MM.1S (cell line): ENCODE measurements around the gene MEFV.

ENCODE experiments used
- DNase-seq: peaks from one replicate; pipeline ENCODE4 v3.0.0-alpha.2; 2015
- H2AFZ ChIP-seq: fragments of 300-600 bp; sonication (generic); 2 replicates; pipeline ENCODE4 v1.6.0; 2016; ENCODE audit warnings: antibody characterized with exemption, low read length
- H3F3A ChIP-seq: fragments of 300-600 bp; sonication (generic); 2 replicates; pipeline ENCODE4 v1.6.1; 2016; ENCODE audit warnings: mild to moderate bottlenecking, antibody characterized with exemption, low read length, moderate library complexity, mixed read lengths; ENCODE audit not compliant: insufficient read depth
- H3K27ac ChIP-seq: fragments of 300-600 bp; sonication (generic); 2 replicates; pipeline ENCODE4 v1.5.1; 2016; ENCODE audit warnings: mild to moderate bottlenecking, low read length
- H3K27me3 ChIP-seq: fragments of 300-600 bp; sonication (generic); replicated peaks from 2 replicates; pipeline ENCODE4 v1.6.0; 2016; ENCODE audit warnings: low read length; ENCODE audit not compliant: insufficient read depth
- H3K36me3 ChIP-seq: fragments of 300-600 bp; sonication (generic); replicated peaks from 2 replicates; pipeline ENCODE4 v1.6.1; 2016; ENCODE audit warnings: mild to moderate bottlenecking, low read length, mixed read lengths; ENCODE audit not compliant: insufficient read depth
- H3K4me1 ChIP-seq: fragments of 300-600 bp; sonication (generic); 2 replicates; pipeline ENCODE4 v1.6.1; 2016; ENCODE audit warnings: low read length, mixed read lengths
- H3K4me2 ChIP-seq: fragments of 300-600 bp; sonication (generic); 2 replicates; pipeline ENCODE4 v1.6.0; 2016; ENCODE audit warnings: low read depth, low read length
- H3K4me3 ChIP-seq: fragments of 300-600 bp; sonication (generic); 2 replicates; pipeline ENCODE4 v1.5.1; 2016; ENCODE audit warnings: low read length, mixed read lengths
- H3K79me2 ChIP-seq: fragments of 300-600 bp; sonication (generic); 2 replicates; pipeline ENCODE4 v1.6.1; 2016; ENCODE audit warnings: mixed run types, low read length, mixed read lengths
- H3K9ac ChIP-seq: fragments of 300-600 bp; sonication (generic); 2 replicates; pipeline ENCODE4 v1.6.1; 2016; ENCODE audit warnings: low read length, mixed read lengths
- H3K9me2 ChIP-seq: fragments of 300-600 bp; sonication (generic); replicated peaks from 2 replicates; pipeline ENCODE4 v1.6.1; 2016; ENCODE audit warnings: mild to moderate bottlenecking, low read length, mixed read lengths; ENCODE audit not compliant: insufficient read depth
- H3K9me3 ChIP-seq: fragments of 300-600 bp; sonication (generic); replicated peaks from 2 replicates; pipeline ENCODE4 v1.6.1; 2016; ENCODE audit warnings: mild to moderate bottlenecking, low read length, mixed read lengths; ENCODE audit not compliant: insufficient read depth
- H4K20me1 ChIP-seq: fragments of 300-600 bp; sonication (generic); 2 replicates; pipeline ENCODE4 v1.6.1; 2016; ENCODE audit warnings: mild to moderate bottlenecking, low read length, moderate library complexity, mixed read lengths; ENCODE audit not compliant: insufficient read depth
- CTCF ChIP-seq: fragments of 300-600 bp; sonication (generic); IDR thresholded peaks from 2 replicates; pipeline ENCODE4 v1.5.1; 2016; ENCODE audit warnings: antibody characterized with exemption, low read length, mixed read lengths
- EZH2 ChIP-seq: fragments of 300-600 bp; sonication (generic); optimal IDR thresholded peaks from 2 replicates; pipeline ENCODE3; 2017; ENCODE audit warnings: low read depth, mild to moderate bottlenecking, antibody characterized with exemption, low read length, mixed read lengths
- EZH2phosphoT487 ChIP-seq: fragments of 300-600 bp; sonication (generic); IDR thresholded peaks from 2 replicates; pipeline ENCODE4 v1.6.1; 2018; ENCODE audit warnings: antibody characterized with exemption, low read length

Gene MEFV

DNA sequence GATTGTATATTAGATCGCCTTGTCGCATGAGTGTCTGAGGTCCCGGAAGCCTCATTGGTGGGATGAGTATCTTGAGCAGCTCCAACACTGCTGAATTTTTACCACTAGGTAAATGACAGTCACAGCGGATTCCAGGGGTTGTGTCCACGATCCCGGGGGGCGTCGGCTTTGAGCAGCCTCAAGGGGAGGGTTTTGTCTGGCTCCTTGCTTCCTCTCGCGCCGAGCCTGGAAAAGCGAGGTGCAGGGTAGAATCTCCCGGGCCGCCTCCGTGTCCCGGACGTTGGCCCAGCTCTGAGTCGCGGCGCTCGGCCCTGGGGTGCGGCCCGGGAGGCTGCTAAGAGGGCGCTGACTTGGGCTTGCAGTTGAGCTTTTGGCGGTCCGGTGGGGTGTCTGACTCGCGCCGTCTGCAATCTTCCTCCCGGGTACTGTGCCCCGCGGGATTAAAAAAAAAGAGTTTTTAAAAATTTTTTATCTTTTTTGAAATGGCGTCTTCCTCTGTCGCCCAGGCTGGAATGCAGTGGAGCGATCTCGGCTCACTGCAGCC, 63.9 kb downstream of the MEFV start:
- no peak overlapping the region for H3K27ac ChIP-seq
- H3K79me2 ChIP-seq, result no peaks in the 10 kb centered on the region
- DNase-seq, result no peak
- no peak overlapping the region for H3K4me2 ChIP-seq
- peaks cover 83% of the 10 kb centered on the region for H3K27me3 ChIP-seq
- no peaks in the 10 kb centered on the region for H3K9me2 ChIP-seq
- TF ChIP-seq EZH2phosphoT487 (no peak), CTCF (no peak), EZH2 (no peak)
- H3K4me1 ChIP-seq, result no peaks in the 10 kb centered on the region
- no peak overlapping the region for H2AFZ ChIP-seq
- no peak overlapping the region for H3K9ac ChIP-seq
- no peaks in the 10 kb centered on the region for H3K9me3 ChIP-seq
- H3K36me3 ChIP-seq, result no peaks in the 10 kb centered on the region
- H3K4me3 ChIP-seq, result no peak overlapping the region
- H4K20me1 ChIP-seq, result no peaks in the 10 kb centered on the region
- H3F3A ChIP-seq, result no peaks in the 10 kb centered on the region
